IMR-90 (cell line): ENCODE data around the gene TRPM1.

Source experiments
- BHLHE40 ChIP-seq: fragments of 150-350 bp; IDR thresholded peaks from 2 replicates; pipeline ENCODE4 v1.6.1; 2016; ENCODE audit warnings: mild to moderate bottlenecking, low read depth, low read length
- CEBPB ChIP-seq: IDR thresholded peaks from 2 replicates; pipeline ENCODE4 v1.6.1; 2012; ENCODE audit warnings: low read depth, low read length, improper control_type of control experiment
- CHD1 ChIP-seq: IDR thresholded peaks from 2 replicates; pipeline ENCODE4 v1.6.1; 2012; ENCODE audit warnings: low read depth, low read length, improper control_type of control experiment
- CTCF ChIP-seq: conservative IDR thresholded peaks from 2 replicates; pipeline ENCODE4 v1.5.1; 2012; ENCODE audit warnings: mild to moderate bottlenecking, low read depth, low read length, improper control_type of control experiment
- FOS ChIP-seq: fragments of 150-350 bp; IDR thresholded peaks from 2 replicates; pipeline ENCODE4 v1.6.1; 2016; ENCODE audit warnings: low read depth, low read length
- MAFK ChIP-seq: IDR thresholded peaks from 2 replicates; pipeline ENCODE4 v1.6.1; 2012; ENCODE audit warnings: low read depth, low read length, improper control_type of control experiment
- MAZ ChIP-seq: IDR thresholded peaks from 2 replicates; pipeline ENCODE4 v1.6.1; 2012; ENCODE audit warnings: low read depth, mild to moderate bottlenecking, low read length, improper control_type of control experiment, moderate library complexity, borderline replicate concordance
- POLR2A ChIP-seq: IDR thresholded peaks from 2 replicates; pipeline ENCODE4 v1.6.1; 2012; ENCODE audit warnings: mild to moderate bottlenecking, low read depth, low read length
- RAD21 ChIP-seq: IDR thresholded peaks from 2 replicates; pipeline ENCODE4 v1.6.1; 2012; ENCODE audit warnings: low read length, improper control_type of control experiment
- RCOR1 ChIP-seq: IDR thresholded peaks from 2 replicates; pipeline ENCODE4 v1.6.1; 2012; ENCODE audit warnings: mild to moderate bottlenecking, low read length, improper control_type of control experiment; ENCODE audit not compliant: insufficient replicate concordance
- RFX5 ChIP-seq: IDR thresholded peaks from 2 replicates; pipeline ENCODE4 v1.8.0; 2012; ENCODE audit warnings: low read depth, mild to moderate bottlenecking, low read length, moderate library complexity
- SMC3 ChIP-seq: fragments of 150-350 bp; IDR thresholded peaks from 2 replicates; pipeline ENCODE4 v1.6.1; 2016; ENCODE audit warnings: low read depth, mild to moderate bottlenecking, antibody characterized with exemption, low read length, moderate library complexity
- USF2 ChIP-seq: fragments of 150-350 bp; IDR thresholded peaks from 2 replicates; pipeline ENCODE4 v1.6.1; 2017; ENCODE audit warnings: mild to moderate bottlenecking, antibody characterized with exemption, low read length, low read depth

GRCh38 chr15:31016446-31016915 is 85.0 kb downstream of the TRPM1 start:
- TF ChIP-seq CTCF (no peak), BHLHE40 (peak; percentile 63; the same call in 1 of the 2 replicates), RAD21 (no peak), POLR2A (no peak), RCOR1 (no peak), USF2 (no peak), MAZ (no peak), MAFK (no peak), CHD1 (no peak), RFX5 (no peak), CEBPB (no peak), SMC3 (no peak), FOS (no peak)
